ENCODE results near the gene CDK5RAP3. TPM values are rescaled to one million over a fixed set of nuclear protein-coding genes. Genes with fewer than 3 reads are reported as not detected.
"Not testable (repeated sequence)": the region's sequence is repeated elsewhere in the genome, so short reads cannot be mapped to it uniquely, and the experiment has no call there.

Gene CDK5RAP3
- total RNA-seq, 2 donors from 2014 or later: 232 to 255 TPM

DNA sequence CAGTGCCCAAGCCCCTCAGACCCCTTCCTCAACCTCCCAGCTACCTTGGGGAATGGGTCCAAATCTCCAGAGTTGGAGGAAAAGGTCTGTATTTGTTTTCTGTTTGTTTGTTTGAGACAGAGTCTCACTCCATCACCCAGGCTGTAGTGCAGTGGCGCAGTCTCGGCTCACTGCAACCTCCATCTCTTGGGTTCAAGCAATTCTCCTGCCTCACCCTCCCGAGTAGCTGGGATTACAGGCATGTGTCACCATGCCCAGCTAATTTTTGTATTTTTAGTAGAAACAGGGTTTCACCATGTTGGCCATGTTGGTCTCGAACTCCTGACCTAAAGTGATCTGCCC is 46.9 kb downstream of the CDK5RAP3 start:
- not testable (repeated sequence) for H3K9me3 Mint-ChIP-seq; DNase-seq; H3K36me3 Mint-ChIP-seq (ENCODE audit: insufficient read depth in 2 of 2); ATAC-seq (replicated peaks in 1 of 2)
- Mint-ChIP-seq H3K4me1 (ENCODE audit: low read depth) (peaks cover 14% of the 10 kb centered on the region), H3K4me3 (peak overlapping the region; percentile 27 to 38), H3K27me3 (ENCODE audit: low read depth) (peaks cover 33% of the 10 kb centered on the region), H3K27ac (peak overlapping the region; percentile 6)

DNA sequence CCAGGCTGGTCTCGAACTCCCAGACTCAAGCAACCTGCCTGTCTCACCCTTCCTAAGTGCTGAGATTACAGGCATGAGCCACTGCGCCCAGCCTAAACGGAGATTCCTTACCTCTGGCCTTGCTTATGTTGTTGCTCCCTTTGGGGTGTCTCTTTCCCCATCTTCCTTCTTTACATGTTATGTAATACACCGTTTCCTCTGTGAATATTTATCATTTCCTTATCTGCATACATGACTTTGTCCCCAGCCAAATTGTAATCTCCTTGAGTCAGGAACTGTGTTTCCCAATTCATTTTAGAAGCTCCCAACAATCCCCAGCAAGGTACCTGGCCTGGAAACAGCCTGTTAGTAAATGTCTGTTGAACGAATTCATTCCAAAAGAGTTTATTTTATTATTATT is 51.0 kb downstream of the CDK5RAP3 start:
- H3K27ac Mint-ChIP-seq: no peak overlapping the region
- no peak for ATAC-seq (replicated peaks in 1 of 2)

DNA sequence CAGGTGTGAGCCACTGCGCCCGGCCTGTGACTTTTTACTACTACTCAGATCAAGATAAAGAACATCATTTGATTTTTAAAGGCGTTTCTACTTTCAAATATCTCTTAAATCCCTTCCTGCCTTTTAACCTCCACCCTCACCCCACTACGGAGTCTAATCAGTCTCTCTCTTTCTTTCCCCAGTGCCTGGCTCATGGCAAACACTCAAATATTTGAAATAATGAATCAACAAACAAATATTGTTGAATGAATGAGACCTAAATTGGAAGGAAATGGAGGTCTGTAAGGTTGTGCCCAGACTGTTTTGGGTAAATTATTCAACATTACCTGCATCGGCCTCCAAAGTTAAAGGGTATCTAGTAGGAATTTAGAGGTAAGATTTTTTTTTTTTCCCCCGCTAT is 52.0 kb downstream of the CDK5RAP3 start:
- Mint-ChIP-seq H3K27me3 (ENCODE audit: low read depth) (peaks cover 35% of the 10 kb centered on the region), H3K9me3 (no peaks in the 10 kb centered on the region), H3K27ac (no peak overlapping the region), H3K36me3 (ENCODE audit: insufficient read depth in 2 of 2) (peaks cover 0 to 3% of the 10 kb centered on the region in 2 donors), H3K4me1 (ENCODE audit: low read depth) (peaks cover 45% of the 10 kb centered on the region), H3K4me3 (peak overlapping the region; percentile 85 to 87)
- ATAC-seq (replicated peaks in 1 of 2): no peak
- DNase-seq: no peak

More for the DNA sequence above, 51.0 kb downstream of the CDK5RAP3 start:
- peaks cover 30% of the 10 kb centered on the region for H3K27me3 Mint-ChIP-seq (ENCODE audit: low read depth)
- no peaks in the 10 kb centered on the region for H3K9me3 Mint-ChIP-seq
- H3K4me1 Mint-ChIP-seq (ENCODE audit: low read depth): peaks cover 48% of the 10 kb centered on the region
- peaks cover 0 to 3% of the 10 kb centered on the region in 2 donors for H3K36me3 Mint-ChIP-seq (ENCODE audit: insufficient read depth in 2 of 2)
- no peak for DNase-seq
- H3K4me3 Mint-ChIP-seq: no peak overlapping the region

- Mint-ChIP-seq H3K27ac (no peak overlapping the region), H3K9me3 (no peaks in the 10 kb centered on the region), H3K27me3 (ENCODE audit: low read depth) (peaks cover 39% of the 10 kb centered on the region), H3K36me3 (ENCODE audit: insufficient read depth in 2 of 2) (peaks cover 0 to 3% of the 10 kb centered on the region in 2 donors), H3K4me3 (peak overlapping the region; percentile 85 to 87), H3K4me1 (ENCODE audit: low read depth) (peaks cover 38% of the 10 kb centered on the region)
- DNase-seq (peak; percentile 53 to 65), ATAC-seq (replicated peaks in 1 of 2) (peak; percentile 24 to 29)
These were observed 52.7 kb downstream of the CDK5RAP3 start for GRCh38 chr17:48023400-48024148.

DNA sequence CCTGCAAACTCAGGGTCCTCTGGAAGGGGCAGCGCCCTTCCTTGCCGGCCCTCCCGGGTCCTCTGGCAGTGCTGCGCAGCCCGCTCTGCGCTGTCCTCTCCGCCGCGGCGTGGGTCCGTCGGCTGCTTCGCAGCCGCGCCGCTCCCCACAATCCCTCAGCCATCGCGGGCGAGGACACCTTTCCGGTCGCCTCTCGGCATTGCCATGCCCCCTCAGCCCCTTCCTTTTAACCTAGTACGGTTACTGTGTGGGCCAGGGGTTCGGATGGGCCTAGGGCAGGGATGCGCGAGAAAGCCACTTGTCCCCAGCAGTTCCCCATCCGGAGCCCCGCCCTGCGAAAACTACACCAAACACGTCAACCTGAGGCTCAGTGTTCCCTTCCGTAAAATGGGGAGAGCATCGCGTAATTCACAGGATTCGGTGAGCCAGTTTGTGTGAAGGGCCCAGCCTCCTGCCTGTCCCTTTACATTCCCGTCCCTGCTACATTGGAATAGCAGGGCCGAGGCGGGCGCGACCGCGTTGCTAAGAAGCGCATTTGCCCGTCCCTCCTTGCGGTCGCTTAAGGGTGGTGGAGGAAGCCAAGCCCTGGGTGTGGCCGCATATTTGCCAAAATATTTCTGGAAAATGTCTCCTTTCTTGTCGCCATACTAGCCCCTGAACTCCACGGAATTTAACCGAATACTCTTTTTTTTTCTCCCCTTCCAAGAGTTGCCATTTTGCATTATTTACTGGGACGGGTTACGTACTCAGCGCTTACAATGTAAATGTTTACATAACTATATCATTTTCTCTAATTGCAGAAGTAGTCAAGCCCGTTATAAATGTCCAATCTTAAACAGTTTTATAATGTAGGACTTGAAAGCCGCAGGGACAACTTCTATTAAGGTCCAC is 53.5 kb downstream of the CDK5RAP3 start:
- Mint-ChIP-seq H3K27ac (peak overlapping the region; percentile 7), H3K27me3 (ENCODE audit: low read depth) (peaks cover 41% of the 10 kb centered on the region), H3K36me3 (ENCODE audit: insufficient read depth in 2 of 2) (peaks cover 0 to 3% of the 10 kb centered on the region in 2 donors), H3K9me3 (no peaks in the 10 kb centered on the region), H3K4me3 (peak overlapping the region; percentile 87 to 95), H3K4me1 (ENCODE audit: low read depth) (peaks cover 38% of the 10 kb centered on the region)
- ATAC-seq (replicated peaks in 1 of 2): peak; percentile 6 to 10
- DNase-seq: peak; percentile 43 to 44

DNA sequence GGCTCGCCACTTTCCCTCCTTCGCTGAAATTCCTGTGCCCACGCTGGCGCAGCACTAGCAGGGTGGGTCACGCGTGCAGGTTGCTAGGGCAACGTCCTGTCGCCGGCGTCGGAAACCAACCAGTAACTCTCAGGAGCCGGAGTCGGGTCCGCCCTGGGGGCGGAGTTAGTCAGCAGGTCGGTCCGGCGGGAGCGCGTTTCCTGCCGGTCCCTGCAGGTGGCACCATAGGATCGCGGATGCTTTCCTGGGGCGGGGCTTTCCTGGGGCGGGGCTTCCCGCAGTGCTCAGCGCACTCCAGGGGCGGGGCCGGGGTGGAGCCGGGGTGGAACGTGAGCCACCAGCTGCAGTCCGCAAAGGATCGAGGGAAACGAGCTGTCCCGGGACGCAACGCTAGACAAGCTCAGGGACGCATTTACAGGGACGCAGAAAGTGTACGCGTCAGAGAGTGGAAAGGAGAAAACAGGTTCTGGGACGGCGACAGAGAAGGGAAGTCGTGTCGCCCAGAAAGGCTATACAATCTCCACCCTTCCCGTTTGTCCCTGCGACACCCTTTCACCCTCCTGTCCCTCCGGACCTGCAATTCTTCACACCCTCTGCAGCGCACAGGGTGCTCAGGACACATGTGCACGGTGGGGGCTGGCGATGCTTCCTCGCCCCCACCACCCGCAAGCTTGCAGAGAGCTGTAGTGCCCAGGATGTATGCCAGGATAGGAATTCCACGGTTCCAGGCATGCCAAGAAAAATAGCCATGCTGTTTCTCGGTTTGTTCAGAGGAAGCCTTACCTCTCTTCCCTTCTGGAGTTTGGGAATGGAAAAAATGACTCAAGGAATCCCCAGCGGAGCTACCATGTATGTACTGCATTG is 54.4 kb downstream of the CDK5RAP3 start:
- Mint-ChIP-seq H3K27ac (peak overlapping the region; percentile 7), H3K4me3 (peak overlapping the region; percentile 87 to 95), H3K9me3 (no peaks in the 10 kb centered on the region), H3K36me3 (ENCODE audit: insufficient read depth in 2 of 2) (peaks cover 0 to 3% of the 10 kb centered on the region in 2 donors), H3K27me3 (ENCODE audit: low read depth) (peaks cover 41% of the 10 kb centered on the region), H3K4me1 (ENCODE audit: low read depth) (peaks cover 38% of the 10 kb centered on the region)
- peak; percentile 92 to 93 for ATAC-seq (replicated peaks in 1 of 2)
- DNase-seq: peak; percentile 96

- Mint-ChIP-seq H3K27me3 (ENCODE audit: low read depth) (peaks cover 41% of the 10 kb centered on the region), H3K36me3 (ENCODE audit: insufficient read depth in 2 of 2) (peaks cover 0 to 3% of the 10 kb centered on the region in 2 donors), H3K4me1 (ENCODE audit: low read depth) (peaks cover 38% of the 10 kb centered on the region), H3K9me3 (no peaks in the 10 kb centered on the region), H3K4me3 (peak overlapping the region; percentile 87 to 95), H3K27ac (no peak overlapping the region)
- DNase-seq (no peak), ATAC-seq (replicated peaks in 1 of 2) (no peak)
These were observed 55.1 kb downstream of the CDK5RAP3 start for GRCh38 chr17:48025904-48026501.

DNA sequence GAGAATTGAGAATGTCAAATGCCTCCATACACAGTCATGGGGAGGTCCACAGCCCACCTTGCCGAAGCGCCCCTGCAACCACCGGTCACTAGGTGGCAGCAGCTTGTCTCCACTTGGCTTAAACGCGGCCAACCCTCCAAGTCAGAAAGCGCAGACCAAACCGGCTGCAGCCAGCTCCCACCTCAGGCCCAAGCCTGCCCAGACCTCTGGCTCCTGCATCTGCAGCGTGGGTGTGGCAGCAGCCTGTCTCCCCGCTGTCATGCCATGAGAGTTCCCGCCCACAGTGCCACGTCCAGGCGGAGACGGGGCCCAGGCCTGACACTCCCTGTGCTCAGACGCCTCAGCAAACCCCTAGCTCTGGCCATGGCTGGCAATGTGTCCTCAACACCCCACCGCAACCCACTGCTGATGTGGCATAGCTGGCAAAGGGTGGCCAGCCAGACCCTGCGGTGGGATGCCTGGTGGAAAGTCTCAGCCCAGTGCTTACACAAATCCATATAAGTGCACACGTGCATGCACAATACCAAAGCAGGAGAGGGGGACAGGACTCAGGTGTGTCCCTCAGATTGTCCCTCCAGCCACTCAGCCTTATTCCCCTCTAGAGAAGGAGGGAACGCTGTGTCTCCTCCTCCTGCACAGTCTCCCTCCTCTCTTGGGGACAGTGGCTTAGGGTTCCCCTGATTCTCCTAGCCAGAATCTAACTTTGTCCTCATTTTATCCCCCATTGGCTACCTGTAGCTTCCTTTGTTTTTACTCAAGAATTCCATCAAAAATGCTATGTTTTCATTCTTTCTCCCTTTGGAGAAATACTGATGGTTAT is 55.8 kb downstream of the CDK5RAP3 start:
- no peak overlapping the region for H3K27ac Mint-ChIP-seq
- peaks cover 0 to 3% of the 10 kb centered on the region in 2 donors for H3K36me3 Mint-ChIP-seq (ENCODE audit: insufficient read depth in 2 of 2)
- H3K4me3 Mint-ChIP-seq: peak overlapping the region in 1 of 2 donors; percentile 87
- H3K27me3 Mint-ChIP-seq (ENCODE audit: low read depth): peaks cover 43% of the 10 kb centered on the region
- H3K4me1 Mint-ChIP-seq (ENCODE audit: low read depth): peaks cover 38% of the 10 kb centered on the region
- DNase-seq: peak; percentile 79 to 85
- ATAC-seq (replicated peaks in 1 of 2): peak; percentile 23 to 30
- H3K9me3 Mint-ChIP-seq: no peaks in the 10 kb centered on the region

- Mint-ChIP-seq H3K27ac (no peak overlapping the region), H3K4me1 (ENCODE audit: low read depth) (peaks cover 38% of the 10 kb centered on the region), H3K36me3 (ENCODE audit: insufficient read depth in 2 of 2) (peaks cover 0 to 3% of the 10 kb centered on the region in 2 donors), H3K4me3 (no peak overlapping the region), H3K9me3 (no peaks in the 10 kb centered on the region), H3K27me3 (ENCODE audit: low read depth) (peaks cover 43% of the 10 kb centered on the region)
- ATAC-seq (replicated peaks in 1 of 2) (no peak), DNase-seq (no peak)
These were observed 56.5 kb downstream of the CDK5RAP3 start for GRCh38 chr17:48027322-48027981.

- ATAC-seq (replicated peaks in 1 of 2) (no peak), DNase-seq (no peak)
- H3K27me3 Mint-ChIP-seq (ENCODE audit: low read depth): peaks cover 44% of the 10 kb centered on the region
- H3K4me3 Mint-ChIP-seq: no peak overlapping the region
- peaks cover 0 to 3% of the 10 kb centered on the region in 2 donors for H3K36me3 Mint-ChIP-seq (ENCODE audit: insufficient read depth in 2 of 2)
- peaks cover 33% of the 10 kb centered on the region for H3K4me1 Mint-ChIP-seq (ENCODE audit: low read depth)
- no peaks in the 10 kb centered on the region for H3K9me3 Mint-ChIP-seq
- no peak overlapping the region for H3K27ac Mint-ChIP-seq
These were observed 57.8 kb downstream of the CDK5RAP3 start for GRCh38 chr17:48028736-48029135.

GRCh38 chr17:48030531-48030930 is 59.6 kb downstream of the CDK5RAP3 start:
- Mint-ChIP-seq H3K36me3 (ENCODE audit: insufficient read depth in 2 of 2) (no peaks in the 10 kb centered on the region), H3K27me3 (ENCODE audit: low read depth) (peaks cover 35% of the 10 kb centered on the region), H3K4me1 (ENCODE audit: low read depth) (peaks cover 17% of the 10 kb centered on the region), H3K4me3 (no peak overlapping the region), H3K9me3 (no peaks in the 10 kb centered on the region), H3K27ac (no peak overlapping the region)
- DNase-seq (no peak), ATAC-seq (replicated peaks in 1 of 2) (no peak)
